ENCODE data around the gene PER3. TPM values are rescaled to one million over a fixed set of nuclear protein-coding genes. Genes with fewer than 3 reads are reported as not detected.

The PER3 gene
- total RNA-seq, 2 donors from 2014 or later: 11.7 to 17.8 TPM

DNA sequence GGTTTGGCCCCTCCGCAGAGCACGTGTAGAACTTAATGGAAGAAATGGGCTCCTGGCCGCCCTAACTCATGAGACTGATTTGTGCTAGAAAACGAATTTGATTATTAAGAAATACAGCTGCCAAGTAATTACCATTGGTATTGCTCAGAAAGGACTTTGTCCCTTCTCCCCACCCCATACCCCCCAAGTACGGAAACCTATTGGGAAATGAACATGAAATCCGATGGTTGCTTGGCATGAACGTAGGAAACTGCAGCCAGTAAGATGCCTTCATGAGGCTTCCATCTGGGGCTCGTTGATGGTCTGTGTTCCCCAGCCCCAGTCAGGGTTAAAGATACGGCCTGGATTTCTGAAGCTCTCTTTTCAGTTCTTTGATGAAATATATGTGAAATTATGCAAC is 21.4 kb downstream of the PER3 start:
- TF ChIP-seq, protein P1, sequence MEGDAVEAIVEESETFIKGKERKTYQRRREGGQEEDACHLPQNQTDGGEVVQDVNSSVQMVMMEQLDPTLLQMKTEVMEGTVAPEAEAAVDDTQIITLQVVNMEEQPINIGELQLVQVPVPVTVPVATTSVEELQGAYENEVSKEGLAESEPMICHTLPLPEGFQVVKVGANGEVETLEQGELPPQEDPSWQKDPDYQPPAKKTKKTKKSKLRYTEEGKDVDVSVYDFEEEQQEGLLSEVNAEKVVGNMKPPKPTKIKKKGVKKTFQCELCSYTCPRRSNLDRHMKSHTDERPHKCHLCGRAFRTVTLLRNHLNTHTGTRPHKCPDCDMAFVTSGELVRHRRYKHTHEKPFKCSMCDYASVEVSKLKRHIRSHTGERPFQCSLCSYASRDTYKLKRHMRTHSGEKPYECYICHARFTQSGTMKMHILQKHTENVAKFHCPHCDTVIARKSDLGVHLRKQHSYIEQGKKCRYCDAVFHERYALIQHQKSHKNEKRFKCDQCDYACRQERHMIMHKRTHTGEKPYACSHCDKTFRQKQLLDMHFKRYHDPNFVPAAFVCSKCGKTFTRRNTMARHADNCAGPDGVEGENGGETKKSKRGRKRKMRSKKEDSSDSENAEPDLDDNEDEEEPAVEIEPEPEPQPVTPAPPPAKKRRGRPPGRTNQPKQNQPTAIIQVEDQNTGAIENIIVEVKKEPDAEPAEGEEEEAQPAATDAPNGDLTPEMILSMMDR (IDR thresholded peaks at IDR 0.05): no peak
- no peaks in the 10 kb centered on the region for H3K9me3 ChIP-seq
- no peak overlapping the region for H3K27ac ChIP-seq
- no peaks in the 10 kb centered on the region for H3K27me3 ChIP-seq
- H3K36me3 ChIP-seq: peaks cover 87% of the 10 kb centered on the region
- no peak for DNase-seq (ENCODE audit: low spot score)
- H3K4me3 ChIP-seq: no peak overlapping the region
- no peaks in the 10 kb centered on the region for H3K4me1 ChIP-seq

DNA sequence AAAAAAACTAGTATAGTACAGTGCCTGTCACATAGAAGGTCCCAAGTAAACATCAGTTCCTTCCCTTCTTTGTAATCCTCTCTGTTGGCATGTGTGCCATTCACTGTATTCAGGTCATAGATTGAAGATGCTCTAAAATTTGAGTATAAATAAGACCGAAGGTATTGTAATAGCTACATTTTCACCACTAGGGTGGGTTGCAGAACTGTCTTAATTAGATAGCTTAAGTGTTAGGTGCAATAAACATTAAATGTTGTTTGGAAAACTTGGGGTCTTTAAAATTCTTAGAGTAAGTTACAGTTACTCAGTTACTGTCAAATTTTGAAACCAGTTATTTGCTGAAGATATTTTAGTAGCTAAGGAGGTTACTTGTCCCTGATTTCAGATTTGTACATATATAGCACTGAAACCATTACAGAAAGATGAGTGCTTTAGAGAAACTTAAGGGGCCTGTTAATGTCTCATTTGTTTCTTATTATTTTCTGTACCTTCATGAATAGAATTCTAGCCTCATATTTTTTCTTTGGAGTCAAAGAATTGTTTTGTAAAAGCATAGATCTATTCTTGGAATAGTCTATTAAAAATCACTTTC is 24.3 kb downstream of the PER3 start:
- Histone ChIP-seq H3K9me3 (peaks cover 0 to 4% of the 10 kb centered on the region in 2 donors), H3K4me3 (no peak overlapping the region), H3K27ac (no peak overlapping the region), H3K36me3 (peaks cover 83% of the 10 kb centered on the region), H3K27me3 (no peaks in the 10 kb centered on the region), H3K4me1 (no peaks in the 10 kb centered on the region)
- TF ChIP-seq, protein P1 (IDR thresholded peaks at IDR 0.05): peak in 1 of 2 donors; percentile 62
- no peak for DNase-seq (ENCODE audit: low spot score)

DNA sequence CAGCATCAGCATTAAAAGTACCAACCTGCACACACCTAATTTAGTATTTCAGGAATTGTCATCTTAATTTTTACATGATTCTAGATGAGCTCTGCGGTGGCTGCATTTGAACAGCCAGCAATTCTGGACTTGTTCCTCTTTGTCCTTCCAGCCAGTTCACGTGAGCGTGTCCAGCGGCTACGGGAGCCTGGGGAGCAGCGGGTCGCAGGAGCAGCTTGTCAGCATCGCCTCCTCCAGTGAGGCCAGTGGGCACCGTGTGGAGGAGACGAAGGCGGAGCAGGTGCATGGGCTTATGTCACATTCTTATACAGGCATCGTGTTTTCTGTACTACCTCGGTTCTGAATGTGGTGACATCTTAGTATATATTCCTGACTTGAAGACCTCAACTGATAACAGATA is 25.7 kb downstream of the PER3 start:
- no peak for DNase-seq (ENCODE audit: low spot score)
- TF ChIP-seq, protein P1 (IDR thresholded peaks at IDR 0.05): no peak
- peaks cover 0 to 13% of the 10 kb centered on the region in 2 donors for H3K9me3 ChIP-seq
- H3K36me3 ChIP-seq: peaks cover 82% of the 10 kb centered on the region
- H3K4me1 ChIP-seq: no peaks in the 10 kb centered on the region
- H3K4me3 ChIP-seq: no peak overlapping the region
- no peak overlapping the region for H3K27ac ChIP-seq
- H3K27me3 ChIP-seq: no peaks in the 10 kb centered on the region

DNA sequence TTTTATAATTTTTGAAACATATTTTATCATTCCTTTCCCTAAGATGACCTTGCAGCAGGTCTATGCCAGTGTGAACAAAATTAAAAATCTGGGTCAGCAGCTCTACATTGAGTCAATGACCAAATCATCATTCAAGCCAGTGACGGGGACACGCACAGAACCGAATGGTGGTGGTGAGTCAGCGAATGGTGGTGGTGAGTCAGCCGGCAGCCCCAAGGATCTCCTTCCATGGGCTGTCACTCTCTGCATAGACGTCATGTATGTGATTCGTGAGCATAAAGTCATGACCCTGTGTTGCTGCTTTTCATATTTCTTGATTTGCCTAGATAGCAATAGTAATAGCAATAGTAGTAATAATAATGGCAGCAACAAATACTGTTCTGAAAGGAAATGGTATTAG is 26.3 kb downstream of the PER3 start:
- TF ChIP-seq, protein P1 (IDR thresholded peaks at IDR 0.05): no peak
- peaks cover 76% of the 10 kb centered on the region for H3K36me3 ChIP-seq
- H3K4me1 ChIP-seq: no peaks in the 10 kb centered on the region

DNA sequence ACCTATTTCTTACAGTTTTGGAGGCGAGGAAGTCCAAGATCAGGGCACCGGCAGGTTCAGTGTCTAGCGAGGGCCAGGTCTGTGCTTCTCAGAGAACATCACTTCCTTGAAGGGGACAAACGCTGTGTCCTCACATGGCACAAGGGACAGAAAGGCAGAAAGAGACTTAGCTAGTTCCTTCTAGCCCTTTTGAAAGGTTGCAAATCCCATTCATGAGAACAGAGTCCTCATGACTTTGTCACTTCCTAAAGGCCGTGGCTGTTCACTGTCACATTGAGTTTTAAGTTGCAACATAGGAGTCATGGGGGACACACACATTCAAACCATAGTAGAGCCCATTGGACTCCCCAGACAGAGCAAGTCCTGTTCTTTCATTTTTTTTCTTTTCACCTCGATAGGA is 27.4 kb downstream of the PER3 start:
- H3K9me3 ChIP-seq: peaks cover 0 to 13% of the 10 kb centered on the region in 2 donors
- no peak for DNase-seq (ENCODE audit: low spot score)
- H3K27ac ChIP-seq: no peak overlapping the region
- TF ChIP-seq, protein P1 (IDR thresholded peaks at IDR 0.05): no peak
- no peaks in the 10 kb centered on the region for H3K27me3 ChIP-seq
- no peaks in the 10 kb centered on the region for H3K4me1 ChIP-seq
- peaks cover 65% of the 10 kb centered on the region for H3K36me3 ChIP-seq
- no peak overlapping the region for H3K4me3 ChIP-seq

More for the DNA sequence above, 26.3 kb downstream of the PER3 start:
- Histone ChIP-seq H3K27me3 (no peaks in the 10 kb centered on the region), H3K9me3 (peaks cover 0 to 13% of the 10 kb centered on the region in 2 donors), H3K27ac (no peak overlapping the region), H3K4me3 (no peak overlapping the region)
- DNase-seq (ENCODE audit: low spot score): no peak
